Parathyroid adenoma (tissue), 2 donors: Measurements from ENCODE around the gene PGA3.
"Not testable (repeated sequence)": the region's sequence is repeated elsewhere in the genome, so short reads cannot be mapped to it uniquely, and the experiment has no call there.

Experiments
- H2AFZ ChIP-seq: fragments of 300-600 bp; sonication (generic); one replicate; pipeline ENCODE4 v1.7.0; 2017; ENCODE audit warnings: antibody characterized with exemption, mild to moderate bottlenecking
- H3K27ac ChIP-seq: fragments of 300-600 bp; sonication (generic); one replicate; pipeline ENCODE4 v1.7.0; 2017
- H3K27me3 ChIP-seq: fragments of 300-600 bp; sonication (generic); one replicate; pipeline ENCODE4 v1.7.0; 2017; ENCODE audit warnings: low read length; ENCODE audit not compliant: control insufficient read depth, insufficient read depth
- H3K36me3 ChIP-seq: fragments of 300-600 bp; sonication (generic); one replicate; pipeline ENCODE4 v1.7.0; 2017; ENCODE audit warnings: low read length; ENCODE audit not compliant: control insufficient read depth, insufficient read depth
- H3K4me1 ChIP-seq: fragments of 300-600 bp; sonication (generic); one replicate; pipeline ENCODE4 v1.7.0; 2017; ENCODE audit warnings: control low read depth
- H3K4me2 ChIP-seq: fragments of 300-600 bp; sonication (generic); one replicate; pipeline ENCODE4 v1.7.0; 2017; ENCODE audit warnings: low read length
- H3K4me3 ChIP-seq: fragments of 300-600 bp; sonication (generic); one replicate; pipeline ENCODE4 v1.7.0; 2017; ENCODE audit warnings: low read depth, low read length
- H3K79me2 ChIP-seq: fragments of 300-600 bp; sonication (generic); one replicate; pipeline ENCODE4 v1.7.0; 2017; ENCODE audit warnings: control low read depth
- H3K9ac ChIP-seq: fragments of 300-600 bp; sonication (generic); one replicate; pipeline ENCODE4 v1.7.0; 2017; ENCODE audit warnings: mild to moderate bottlenecking
- H3K9me3 ChIP-seq: fragments of 300-600 bp; sonication (generic); one replicate; pipeline ENCODE4 v1.7.0; 2017; ENCODE audit warnings: low read length; ENCODE audit not compliant: control insufficient read depth
- CTCF ChIP-seq: fragments of 300-600 bp; sonication (generic); IDR thresholded peaks from one replicate; pipeline ENCODE4 v1.7.0; 2017; ENCODE audit warnings: antibody characterized with exemption, mild to moderate bottlenecking
- donor health status: primary hyperparathyroidism.

Gene PGA3

DNA sequence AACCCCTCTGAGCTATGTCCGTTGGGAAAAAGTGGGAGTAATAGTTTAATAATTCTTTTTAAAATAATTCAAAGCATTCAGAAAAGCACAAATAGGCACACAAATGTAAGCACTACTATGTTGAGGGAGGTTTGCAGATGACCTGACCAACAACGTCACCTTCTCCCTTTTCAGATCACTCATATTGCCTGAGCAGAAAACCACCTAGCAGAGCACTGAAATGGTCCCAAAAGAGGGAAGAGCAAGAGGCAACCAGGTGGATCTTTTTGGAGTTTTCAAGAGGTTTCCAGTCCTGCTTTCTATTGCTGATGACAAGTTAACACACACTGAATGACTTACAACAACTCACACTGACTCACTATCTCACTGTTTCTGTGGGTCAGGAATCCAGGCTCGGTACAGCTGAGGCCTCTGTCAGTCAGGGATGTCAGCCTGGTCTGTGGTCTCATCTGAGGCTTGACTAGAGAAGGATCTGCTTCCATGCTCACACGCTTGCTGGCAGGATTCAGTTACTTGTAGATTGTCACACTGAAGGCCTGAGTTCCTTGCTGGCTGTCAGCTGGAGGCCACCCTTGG is 4.3 kb upstream of the PGA3 start:
- no peaks in the 10 kb centered on the region for H3K4me1 ChIP-seq
- H2AFZ ChIP-seq, result no peak overlapping the region
- no peak overlapping the region for H3K4me3 ChIP-seq
- H3K36me3 ChIP-seq, result no peaks in the 10 kb centered on the region
- H3K4me2 ChIP-seq, result no peak overlapping the region
- no peak overlapping the region for H3K9ac ChIP-seq
- no peak for TF ChIP-seq CTCF
- no peaks in the 10 kb centered on the region for H3K79me2 ChIP-seq
- no peaks in the 10 kb centered on the region for H3K27me3 ChIP-seq
- H3K9me3 ChIP-seq, result no peaks in the 10 kb centered on the region
- H3K27ac ChIP-seq, result no peak overlapping the region

GRCh38 chr11:61201476-61201875 is 1.8 kb upstream of the PGA3 start:
- H3K4me1 ChIP-seq, result no peaks in the 10 kb centered on the region
- no peak overlapping the region for H3K27ac ChIP-seq
- no peaks in the 10 kb centered on the region for H3K9me3 ChIP-seq
- no peak overlapping the region for H3K4me2 ChIP-seq
- TF ChIP-seq CTCF, result no peak
- H2AFZ ChIP-seq, result no peak overlapping the region
- no peaks in the 10 kb centered on the region for H3K79me2 ChIP-seq
- H3K36me3 ChIP-seq, result no peaks in the 10 kb centered on the region
- no peak overlapping the region for H3K9ac ChIP-seq
- H3K4me3 ChIP-seq, result no peak overlapping the region
- H3K27me3 ChIP-seq, result no peaks in the 10 kb centered on the region

DNA sequence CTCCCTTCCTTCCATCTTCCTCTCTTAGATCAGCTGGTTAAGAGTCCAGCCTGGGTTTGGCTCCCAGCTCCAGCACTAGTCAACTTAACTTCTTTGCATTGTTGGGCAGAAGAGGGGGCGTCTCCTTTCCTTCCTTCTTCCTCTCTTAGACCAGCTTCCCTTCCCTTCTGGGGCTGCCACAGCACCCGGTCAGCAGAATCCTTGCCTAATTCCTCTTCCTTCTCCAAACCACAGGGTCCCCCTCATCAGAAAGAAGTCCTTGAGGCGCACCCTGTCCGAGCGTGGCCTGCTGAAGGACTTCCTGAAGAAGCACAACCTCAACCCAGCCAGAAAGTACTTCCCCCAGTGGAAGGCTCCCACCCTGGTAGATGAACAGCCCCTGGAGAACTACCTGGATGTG is 558 bp downstream of the PGA3 start:
- not testable (repeated sequence) for H3K4me1 ChIP-seq, H3K36me3 ChIP-seq, H3K27ac ChIP-seq, H3K9me3 ChIP-seq, H3K4me3 ChIP-seq, H3K4me2 ChIP-seq, H3K27me3 ChIP-seq, H2AFZ ChIP-seq, H3K9ac ChIP-seq, H3K79me2 ChIP-seq

DNA sequence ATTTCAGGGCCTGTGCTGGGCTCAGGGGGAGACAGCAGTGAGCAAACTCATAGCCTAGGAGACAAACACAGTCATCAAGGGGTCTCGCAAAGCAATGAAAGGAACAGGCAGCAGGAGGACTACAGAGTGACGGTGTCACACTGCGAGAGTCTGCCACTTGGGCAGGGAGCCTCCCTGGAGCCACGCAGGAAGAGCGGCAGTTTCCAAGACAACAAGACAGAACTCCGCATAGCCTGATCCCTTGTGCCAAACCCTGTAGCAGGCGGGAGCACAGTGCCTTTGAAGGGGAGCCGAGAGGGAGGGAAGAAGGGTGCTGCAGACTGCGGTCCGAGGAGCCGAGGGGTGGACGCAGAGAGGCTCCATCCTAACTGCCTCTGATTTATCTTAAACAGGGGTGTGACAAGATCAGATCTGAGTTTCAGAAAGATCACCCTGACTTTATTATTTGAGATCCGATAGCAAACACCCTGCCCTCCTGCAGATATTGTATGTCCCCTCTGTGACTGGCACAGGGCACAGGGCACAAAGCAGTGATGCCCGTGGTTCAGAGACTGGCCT is 1.3 kb downstream of the PGA3 start:
- H3K4me2 ChIP-seq, H3K9me3 ChIP-seq, H3K4me3 ChIP-seq, H2AFZ ChIP-seq, H3K4me1 ChIP-seq, H3K9ac ChIP-seq, H3K79me2 ChIP-seq, H3K27me3 ChIP-seq, H3K36me3 ChIP-seq, H3K27ac ChIP-seq: not testable (repeated sequence)

DNA sequence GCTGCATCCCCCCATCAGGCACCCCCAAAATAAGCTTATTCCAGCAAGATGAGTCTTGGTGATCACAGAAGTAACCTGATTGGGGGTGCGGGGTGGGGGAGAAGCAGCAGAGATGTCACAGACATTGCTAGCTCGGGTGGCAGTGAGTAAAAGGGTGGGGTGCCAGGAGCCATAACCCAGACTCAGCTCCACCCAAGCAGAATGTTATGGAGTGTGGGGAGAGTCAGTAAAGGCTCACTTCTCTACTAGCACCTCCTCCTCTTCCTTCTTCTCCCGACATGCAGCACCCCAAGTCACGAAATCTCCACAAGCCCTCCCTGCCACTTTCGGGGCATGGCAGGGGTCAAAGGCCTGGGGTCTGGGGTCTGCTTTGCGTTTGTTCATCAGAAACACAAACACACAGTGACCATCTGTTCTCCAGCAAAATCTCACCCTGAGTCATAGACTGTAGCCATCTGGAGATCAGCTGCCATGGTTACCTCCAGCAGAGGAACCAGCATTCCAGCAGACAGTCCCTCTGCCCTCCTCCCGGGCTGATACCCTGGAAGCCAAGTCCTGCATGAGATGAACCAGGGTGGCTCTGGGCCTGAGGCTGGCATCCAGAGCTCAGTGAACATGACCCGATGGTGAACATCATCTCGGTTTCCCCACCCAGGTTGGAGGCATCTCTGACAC is 4.5 kb downstream of the PGA3 start:
- H3K79me2 ChIP-seq, H2AFZ ChIP-seq, H3K9ac ChIP-seq, H3K4me3 ChIP-seq, H3K4me1 ChIP-seq, H3K36me3 ChIP-seq, H3K27me3 ChIP-seq, H3K27ac ChIP-seq, H3K9me3 ChIP-seq, H3K4me2 ChIP-seq: not testable (repeated sequence)

- not testable (repeated sequence) for H2AFZ ChIP-seq, H3K4me3 ChIP-seq, H3K27me3 ChIP-seq, H3K4me1 ChIP-seq, H3K9me3 ChIP-seq, H3K79me2 ChIP-seq, H3K9ac ChIP-seq, H3K4me2 ChIP-seq, H3K27ac ChIP-seq, H3K36me3 ChIP-seq
These were observed 7.3 kb downstream of the PGA3 start for GRCh38 chr11:61210629-61211028.

- H2AFZ ChIP-seq, H3K9me3 ChIP-seq, H3K27ac ChIP-seq, H3K27me3 ChIP-seq, H3K4me1 ChIP-seq, H3K36me3 ChIP-seq, H3K79me2 ChIP-seq, H3K9ac ChIP-seq, H3K4me2 ChIP-seq, H3K4me3 ChIP-seq: not testable (repeated sequence)
These were observed 8.1 kb downstream of the PGA3 start for GRCh38 chr11:61211327-61211952.

DNA sequence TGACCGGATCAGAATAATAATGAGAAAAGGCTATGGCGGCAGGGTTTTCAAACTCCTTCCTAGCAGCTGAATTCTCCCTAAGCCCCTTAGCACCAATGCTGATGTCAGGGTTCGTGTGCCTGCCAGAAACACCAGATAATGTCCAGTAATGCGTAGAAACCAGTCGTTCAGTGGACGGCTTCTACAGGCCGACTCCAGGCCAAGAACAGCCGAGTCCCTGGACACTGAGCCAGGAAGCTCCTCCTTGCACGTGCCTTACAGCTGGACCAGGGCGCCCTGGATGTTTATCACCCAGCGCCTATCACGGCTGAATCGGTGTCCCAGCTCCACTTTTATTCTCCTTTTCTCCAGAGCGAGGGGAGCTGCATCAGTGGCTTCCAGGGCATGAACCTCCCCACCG is 8.9 kb downstream of the PGA3 start:
- H3K4me1 ChIP-seq, H3K36me3 ChIP-seq, H3K4me2 ChIP-seq, H3K9me3 ChIP-seq, H3K79me2 ChIP-seq, H2AFZ ChIP-seq, H3K9ac ChIP-seq, H3K27me3 ChIP-seq, H3K4me3 ChIP-seq, H3K27ac ChIP-seq: not testable (repeated sequence)

GRCh38 chr11:61213711-61214324 is 10.5 kb downstream of the PGA3 start:
- H3K27ac ChIP-seq, H3K79me2 ChIP-seq: not testable (repeated sequence)

More at GRCh38 chr11:61213711-61214324, 10.5 kb downstream of the PGA3 start:
- H3K4me2 ChIP-seq, H3K4me3 ChIP-seq, H3K36me3 ChIP-seq, H3K4me1 ChIP-seq, H2AFZ ChIP-seq, H3K27me3 ChIP-seq, H3K9ac ChIP-seq, H3K9me3 ChIP-seq: not testable (repeated sequence)
